CD4-positive, alpha-beta T cell treated with Interleukin-6 at 100 ng/mL for 8 hours (primary cell): ENCODE measurements around the gene NFX1.
"Not testable (repeated sequence)": the region's sequence is repeated elsewhere in the genome, so short reads cannot be mapped to it uniquely, and the experiment has no call there.

Source experiments
- DNase-seq: peaks from one replicate; pipeline ENCODE4 v3.0.0-alpha.2; 2020; ENCODE audit warnings: mixed read lengths, low spot score

The NFX1 gene

DNA sequence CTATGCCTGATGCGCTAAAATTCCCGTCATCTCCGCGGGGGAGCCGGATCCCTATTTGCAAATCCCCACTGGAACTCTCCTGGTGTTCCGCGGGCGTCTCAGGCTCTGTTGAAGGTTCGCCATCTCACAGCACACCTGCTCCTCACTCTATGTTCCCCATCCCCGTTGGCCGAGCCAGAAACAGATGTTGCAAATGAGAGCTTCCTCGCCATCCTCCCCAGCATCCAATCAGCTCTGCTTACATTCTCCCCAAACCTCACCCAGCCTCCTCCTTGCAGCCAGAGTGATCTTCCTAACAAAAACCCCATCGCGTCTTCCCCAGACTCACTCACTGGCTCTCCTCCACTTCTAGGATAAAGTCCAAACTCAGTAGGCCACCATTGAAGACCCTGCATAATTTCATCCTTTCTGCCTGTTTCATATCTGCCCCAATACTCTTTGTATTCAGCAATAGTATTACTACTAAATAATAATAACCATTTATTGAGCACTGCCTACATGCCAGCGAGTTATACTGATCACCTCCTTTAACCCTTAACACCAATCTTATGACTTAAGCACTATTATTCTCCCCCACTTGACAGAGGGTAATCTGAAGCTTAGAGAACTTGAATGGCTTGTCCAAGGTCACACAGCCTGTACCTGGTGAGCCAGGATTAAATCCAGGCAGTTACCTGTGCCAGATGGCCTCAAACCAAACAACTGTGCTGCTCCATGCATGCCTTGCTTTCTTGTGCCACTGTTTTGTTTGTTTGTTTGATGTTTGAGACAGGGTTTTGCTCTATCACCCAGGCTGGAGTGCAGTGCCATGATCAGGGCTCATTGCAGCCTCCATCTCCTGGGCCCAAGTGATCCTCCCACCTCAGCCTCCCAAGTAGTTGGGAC is 98.0 kb downstream of the NFX1 start:
- DNase-seq = no peak

DNA sequence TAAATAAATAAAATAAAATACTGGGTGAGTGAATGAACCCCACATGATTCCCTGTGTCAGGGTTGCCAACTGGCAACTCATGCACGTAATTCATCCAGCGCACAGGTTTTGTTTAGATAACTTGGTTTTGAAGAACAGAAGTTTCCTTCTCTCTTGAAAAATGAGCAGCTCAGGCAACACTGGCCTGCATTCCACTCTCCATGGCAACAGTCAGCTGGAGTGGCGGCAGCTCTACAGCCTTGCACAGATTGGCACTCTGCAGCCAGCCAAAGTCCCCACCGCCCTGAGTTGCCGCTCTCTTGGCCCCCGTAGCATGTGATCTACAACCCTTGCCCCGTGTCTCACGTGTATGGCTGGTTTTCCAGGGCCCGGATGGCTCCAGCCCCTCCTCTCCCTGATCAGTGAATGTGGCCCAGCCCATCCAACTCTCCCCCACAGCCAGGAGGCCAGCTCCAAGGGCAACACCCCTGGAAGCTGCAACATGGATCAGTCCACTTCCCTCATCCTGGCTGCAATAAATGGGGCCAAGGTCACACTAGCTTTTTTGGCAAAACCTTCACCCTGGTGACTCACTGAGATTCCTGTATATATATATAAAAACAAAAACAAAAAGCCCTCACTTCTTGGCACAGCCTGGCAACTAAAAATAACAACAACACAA is 100.9 kb downstream of the NFX1 start:
- not testable (repeated sequence) for DNase-seq

DNA sequence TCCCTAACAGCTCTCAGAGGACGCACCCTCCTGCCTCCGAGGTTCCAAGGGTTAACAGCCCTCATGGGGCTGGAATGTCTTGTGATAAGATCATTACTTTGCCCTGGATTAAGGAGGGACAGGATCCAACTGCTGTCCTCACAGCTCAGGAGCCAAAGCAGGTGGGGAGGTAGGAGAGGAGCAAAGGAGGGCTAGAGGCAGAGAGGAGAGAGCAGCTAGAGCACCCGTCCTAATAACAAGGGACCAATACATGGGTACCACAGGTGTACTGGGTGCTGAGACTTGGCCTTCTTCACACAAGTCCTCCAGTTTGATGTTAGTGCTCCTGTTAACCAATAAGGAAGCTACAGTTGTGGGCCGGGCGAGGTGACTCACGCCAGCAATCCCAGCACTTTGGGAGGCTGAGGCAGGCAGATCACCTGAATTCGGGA is 102.3 kb downstream of the NFX1 start:
- not testable (repeated sequence) for DNase-seq

DNA sequence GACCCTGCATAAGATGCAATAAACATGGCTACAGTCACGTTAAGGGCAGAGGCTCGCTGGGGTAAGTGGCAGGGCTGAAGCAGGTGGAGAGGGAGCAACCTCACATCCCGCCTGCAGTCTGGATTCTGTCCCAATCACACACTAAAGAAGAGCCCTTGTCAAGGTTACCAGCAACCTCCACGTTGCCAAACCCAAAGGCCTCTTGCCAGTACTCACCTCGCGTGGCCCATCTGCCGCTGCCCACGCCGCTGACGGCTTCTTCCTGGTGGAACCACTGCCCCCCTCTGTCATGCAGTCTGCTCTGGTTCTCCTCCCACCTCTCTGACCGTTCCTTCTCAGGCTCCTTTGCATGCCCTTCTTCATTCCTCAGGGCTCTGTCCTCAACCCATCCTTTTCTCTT is 103.3 kb downstream of the NFX1 start:
- no peak for DNase-seq

DNA sequence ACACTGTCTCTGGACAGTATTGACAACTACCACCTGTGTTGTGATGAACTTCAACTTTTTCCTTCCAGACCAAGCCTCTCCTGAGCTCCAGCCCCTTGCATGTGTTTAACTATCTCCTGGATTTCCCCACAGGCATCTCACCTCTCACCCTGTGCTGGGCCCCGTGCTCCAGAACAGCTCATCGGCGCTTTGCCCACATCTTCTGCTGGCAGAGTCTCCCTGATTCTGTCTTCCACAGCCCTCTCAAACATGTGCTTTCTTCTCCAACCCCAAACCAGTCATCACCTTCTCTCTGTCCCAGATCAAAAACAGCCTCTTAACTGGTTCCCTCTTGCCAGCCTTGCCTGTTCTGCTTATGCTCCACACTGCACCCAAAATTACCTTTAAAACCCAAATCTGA is 103.7 kb downstream of the NFX1 start:
- not testable (repeated sequence) for DNase-seq

DNA sequence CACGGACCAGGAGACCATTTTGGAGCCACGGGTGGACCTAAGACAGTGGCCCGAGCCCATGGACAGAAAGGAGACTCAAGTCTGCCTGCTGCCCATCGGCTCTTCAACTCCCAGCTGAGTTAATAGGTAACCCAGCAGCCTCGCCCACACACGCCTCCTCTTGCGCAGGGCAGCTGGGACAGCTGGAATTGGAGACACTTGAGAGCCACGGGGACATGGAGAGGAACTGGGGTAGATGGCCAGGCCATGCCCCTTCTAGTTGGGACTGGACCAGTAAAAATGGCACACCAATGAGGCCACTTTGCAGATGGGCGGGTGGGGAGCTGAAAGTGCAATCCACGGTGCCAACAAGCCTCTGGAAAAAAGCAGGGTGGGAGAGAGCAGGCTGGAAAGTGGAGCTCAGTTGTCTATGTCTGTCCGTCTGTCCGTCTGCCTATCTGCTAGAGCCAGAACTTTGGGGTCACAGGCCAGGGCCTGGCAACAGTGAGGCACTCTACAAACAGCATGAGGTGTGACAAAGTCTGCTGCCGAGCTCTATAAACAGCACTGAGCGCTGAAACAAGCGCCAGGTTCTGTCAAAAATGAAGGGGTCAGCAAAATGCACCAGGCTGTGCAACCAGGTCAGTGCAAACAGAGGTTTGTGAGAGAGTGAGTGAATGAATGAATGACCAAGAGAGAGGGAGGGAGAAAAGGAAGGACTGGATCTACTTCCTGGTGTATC is 105.0 kb downstream of the NFX1 start:
- not testable (repeated sequence) for DNase-seq

DNA sequence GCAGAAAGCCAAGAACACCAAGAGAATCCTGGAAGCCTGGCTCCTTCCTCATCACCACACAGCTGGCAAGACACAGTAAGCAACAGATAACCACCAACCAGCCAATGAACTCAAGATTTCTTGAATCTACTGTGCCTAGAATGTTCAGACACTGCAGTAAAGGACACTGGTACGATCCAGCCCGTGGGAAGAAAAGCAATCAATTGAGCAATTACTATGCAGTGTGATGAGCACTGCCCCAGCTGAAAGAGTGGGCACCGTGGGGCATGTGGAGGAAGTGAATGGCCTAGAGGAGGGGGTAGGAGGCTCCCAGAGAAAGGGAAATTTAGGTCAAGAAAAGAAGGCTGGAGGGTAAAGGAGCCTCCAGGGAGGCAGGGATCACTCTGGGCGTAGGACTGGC is 107.5 kb downstream of the NFX1 start:
- DNase-seq = not testable (repeated sequence)

DNA sequence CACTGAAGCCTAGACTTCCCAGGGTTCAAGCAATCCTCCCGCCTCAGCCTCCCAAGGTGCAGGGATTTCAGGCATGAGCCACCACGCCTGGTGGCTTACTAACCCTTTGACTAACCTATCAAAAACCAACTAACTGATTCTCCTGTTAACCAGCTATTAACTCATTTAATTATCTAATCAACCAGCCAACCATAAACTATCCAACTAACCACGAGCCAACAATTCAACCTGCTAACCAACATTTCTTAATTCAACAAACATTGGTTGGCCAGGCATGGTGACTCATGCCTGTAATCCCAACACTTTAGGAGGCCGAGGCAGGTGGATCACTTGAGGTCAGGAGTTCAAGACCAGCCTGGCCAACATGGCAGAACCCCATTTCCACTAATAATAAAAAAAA is 108.7 kb downstream of the NFX1 start:
- not testable (repeated sequence) for DNase-seq

DNA sequence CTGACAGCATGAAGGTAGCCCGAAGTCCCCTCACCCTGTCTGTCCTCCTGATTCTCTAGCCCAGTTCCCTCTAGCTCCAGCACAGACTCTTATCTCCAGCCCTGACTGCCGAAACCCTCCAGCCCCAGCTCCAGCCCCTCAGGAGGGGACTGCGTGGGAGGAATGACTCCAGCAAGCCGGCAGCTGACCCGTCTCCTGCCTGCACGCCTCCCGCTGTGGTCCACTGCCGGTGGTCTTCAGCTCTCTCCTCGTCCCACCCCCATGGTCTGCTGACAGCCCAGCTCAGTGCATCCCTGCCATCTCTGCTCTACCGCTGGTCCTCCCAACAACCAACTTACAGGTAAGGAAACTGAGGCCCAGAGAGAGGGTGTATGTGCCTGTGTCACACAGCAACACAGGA is 111.5 kb downstream of the NFX1 start:
- not testable (repeated sequence) for DNase-seq

DNA sequence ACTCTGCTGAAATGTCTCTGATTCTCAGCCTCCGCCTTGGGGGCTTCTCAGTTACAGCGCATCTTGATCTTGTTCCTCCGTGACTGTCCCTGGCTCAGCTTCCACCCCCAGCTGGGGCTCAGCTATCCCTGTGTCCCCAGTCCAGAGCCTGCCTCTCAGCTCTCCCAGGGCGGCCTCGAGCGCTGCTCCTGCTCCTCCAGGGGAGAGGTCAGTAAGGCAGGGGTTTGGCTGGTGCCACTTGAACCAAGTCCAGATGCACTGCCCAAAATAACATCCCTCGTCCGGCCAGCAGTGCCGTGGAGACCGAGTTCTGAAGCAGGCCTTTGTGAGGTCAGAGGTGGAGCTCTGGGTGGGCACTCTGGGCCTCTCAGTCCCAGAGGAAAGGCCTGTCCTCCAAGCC is 112.1 kb downstream of the NFX1 start, which contains the start of gene AQP7:
AQP7 (minus strand) TSS at position 198 of the 400 bp plus-strand sequence. CDS start 1,306 bp downstream, outside the sequence.
- not testable (repeated sequence) for DNase-seq

DNA sequence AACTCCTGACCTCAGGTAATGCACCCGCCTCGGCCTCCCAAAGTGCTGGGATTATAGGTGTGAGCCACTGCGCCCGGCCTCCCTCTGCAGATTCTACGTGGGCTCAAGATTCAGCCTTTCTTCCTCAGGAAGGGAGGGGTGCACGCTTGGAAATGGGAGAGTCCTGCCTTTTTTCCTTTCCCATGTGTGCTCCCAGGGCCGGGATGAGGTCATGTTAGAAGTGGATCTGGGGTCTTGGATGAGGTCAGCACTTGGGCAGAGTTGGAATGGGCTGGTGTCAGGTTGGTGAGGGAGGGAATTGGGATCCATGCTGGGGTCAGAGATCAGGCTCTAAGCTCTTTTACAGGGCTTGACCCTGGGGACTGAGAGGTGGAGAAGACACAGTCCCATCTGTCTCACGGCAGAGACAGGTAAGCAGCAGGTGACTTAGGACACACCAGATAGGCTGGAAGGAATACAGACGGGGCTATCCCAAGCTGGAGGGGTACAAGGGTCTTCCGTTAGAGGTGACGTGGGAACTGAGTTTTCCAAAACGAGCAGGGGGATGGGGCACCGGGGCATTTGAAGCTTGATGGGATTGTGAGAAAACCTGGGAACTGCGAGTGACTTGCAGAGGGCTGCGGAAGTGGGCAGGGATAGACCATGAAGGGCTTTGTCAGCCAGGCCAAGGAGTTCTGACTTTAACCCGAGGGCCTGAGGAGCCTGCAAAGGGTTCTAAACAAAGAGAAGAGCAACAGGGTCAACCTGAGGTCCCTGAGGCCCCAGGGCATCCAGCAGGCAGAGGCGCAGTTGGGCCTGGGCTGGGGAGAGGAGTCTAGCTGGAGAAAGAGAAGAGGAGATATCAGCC is 113.8 kb downstream of the NFX1 start:
- DNase-seq = no peak

DNA sequence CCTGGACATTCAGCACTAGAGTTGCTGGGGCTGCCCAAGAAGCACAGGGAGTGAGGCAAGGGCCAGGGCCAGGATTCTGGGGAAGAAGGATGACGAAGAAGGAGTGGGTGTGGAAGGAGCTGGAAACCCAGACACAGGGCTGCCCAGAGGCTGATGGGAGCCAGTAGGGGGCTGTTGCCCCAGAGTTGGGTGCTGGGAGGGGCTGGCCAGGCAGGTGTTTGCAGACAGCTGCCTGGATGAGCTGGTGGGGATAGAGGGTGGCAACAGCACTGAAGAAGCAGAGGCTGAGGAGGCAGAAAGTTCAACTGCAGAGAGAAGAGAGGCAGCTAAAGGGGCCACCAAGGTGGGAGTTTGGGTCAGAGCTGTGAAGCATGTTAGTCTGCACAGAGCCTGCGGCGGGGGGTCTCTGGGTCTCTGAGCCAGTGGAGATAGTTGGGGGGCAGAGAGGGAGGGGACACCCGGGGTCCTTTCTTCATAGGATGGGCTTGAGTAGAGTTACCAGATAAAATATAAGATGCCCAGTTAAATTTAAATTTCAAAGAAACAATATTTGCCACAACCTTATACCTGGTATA is 114.6 kb downstream of the NFX1 start:
- no peak for DNase-seq

DNA sequence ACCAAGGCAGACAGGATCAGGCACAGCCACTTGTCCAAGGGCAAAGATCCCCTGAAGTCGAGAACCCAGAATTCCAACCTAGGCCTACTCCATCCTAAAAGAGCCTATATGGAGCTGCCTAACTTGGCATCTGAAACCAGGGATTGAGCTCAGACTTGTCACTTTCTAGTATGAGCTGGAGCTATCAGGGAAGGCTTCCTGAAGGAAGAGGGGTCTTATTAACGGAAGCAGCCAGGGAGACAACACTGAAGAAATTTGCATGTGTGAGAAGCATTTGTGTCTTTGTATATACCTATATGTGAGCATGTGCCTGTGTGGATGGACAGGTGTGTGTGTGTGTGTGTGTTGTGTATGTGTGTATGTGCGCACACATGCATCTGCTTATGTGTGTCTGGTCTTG is 116.7 kb downstream of the NFX1 start:
- DNase-seq = no peak

DNA sequence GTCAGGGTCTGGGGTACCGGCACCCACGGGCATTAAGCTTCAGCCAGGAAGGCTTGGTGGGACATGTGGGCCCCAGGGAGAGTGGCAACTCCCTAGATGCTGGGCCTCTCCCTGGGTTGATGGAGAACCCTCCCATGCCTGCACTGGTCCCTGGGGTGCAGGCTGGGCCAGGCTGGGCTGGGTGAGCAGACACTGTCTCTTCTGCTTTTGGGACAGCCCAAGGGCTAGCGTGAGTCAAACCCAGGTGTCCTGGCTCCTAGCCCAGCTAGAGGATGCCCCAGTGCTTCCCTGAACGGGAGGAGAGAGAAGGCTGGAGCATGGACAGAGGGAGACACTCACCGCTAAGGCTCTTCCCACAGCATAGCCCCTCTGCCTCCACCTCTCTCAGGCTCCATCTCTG is 117.8 kb downstream of the NFX1 start:
- no peak for DNase-seq

DNA sequence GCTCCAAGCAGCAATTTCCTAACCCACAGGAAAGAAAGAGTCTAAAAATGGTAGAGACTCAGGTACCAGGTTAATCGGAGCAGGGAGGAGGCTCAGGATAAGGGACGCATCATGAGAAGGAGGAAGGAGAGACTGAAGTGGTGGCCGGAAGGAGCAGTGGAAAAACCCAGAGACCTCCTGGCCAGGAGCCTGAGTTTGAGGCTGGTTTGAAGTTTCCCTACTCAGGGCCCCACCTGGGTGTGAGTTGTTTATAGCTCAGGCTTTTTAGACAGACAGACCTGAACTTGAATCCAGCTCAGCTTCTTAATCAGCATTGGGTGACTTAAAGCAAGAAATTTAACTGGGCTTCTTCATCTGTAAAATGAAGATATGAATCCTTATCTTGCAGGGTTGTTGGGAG is 124.0 kb downstream of the NFX1 start:
- no peak for DNase-seq

DNA sequence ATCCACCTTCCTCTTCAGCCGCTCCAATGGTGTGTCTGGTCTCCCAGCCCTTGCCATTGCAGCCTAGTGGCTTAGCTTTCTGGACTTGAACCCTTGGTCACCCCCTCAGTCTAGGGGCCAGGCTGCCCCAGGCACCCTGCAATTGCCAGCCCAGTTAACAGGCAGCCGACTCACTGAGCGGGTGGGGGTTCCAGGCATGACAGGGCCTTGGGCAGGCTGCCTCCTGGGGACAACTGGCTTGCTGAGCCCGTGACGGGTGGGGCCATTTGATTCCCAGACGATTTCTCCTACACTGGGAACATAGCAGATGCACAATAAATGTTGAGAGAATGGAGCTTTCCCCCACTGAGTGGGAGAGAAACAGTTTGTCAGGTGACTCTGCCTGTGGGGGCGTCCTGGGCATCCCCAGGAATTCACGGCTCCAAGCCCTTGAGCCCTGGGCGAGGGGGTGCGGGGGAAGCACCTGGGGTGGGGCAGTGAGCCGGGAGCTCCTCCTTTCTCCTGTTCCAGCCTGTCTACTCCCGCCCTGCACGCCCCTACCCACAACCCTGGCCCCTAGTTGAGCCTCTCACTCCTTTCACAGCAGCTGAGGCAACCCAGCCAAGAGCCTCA is 124.7 kb downstream of the NFX1 start:
- DNase-seq = no peak

DNA sequence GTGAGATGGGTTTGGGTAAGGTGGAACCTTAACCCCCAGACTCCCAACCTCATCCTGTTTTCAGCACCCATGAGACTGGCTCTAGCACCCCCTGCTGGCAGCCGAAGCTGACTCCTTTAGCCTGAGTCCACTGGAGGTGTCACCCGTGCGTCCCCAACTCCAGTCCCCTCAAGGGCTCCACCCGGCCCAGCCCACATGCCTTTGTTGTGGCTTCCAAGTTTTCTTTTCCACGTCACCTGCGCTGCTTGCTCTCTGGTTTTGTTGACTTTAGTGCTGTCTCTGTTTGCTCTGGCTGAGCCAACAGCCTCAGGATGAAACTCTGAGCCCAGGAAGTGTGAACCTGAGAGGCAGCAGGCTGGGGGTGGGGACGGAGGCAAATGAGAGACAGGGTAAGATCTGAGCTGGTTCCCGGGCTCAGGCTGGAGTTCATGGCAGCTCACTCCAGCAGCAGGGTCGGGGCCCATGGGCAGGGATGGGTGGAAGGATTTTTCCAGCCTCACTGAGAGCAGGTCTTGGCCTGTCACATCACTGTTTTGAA is 125.3 kb downstream of the NFX1 start:
- peak; percentile 93 for DNase-seq

DNA sequence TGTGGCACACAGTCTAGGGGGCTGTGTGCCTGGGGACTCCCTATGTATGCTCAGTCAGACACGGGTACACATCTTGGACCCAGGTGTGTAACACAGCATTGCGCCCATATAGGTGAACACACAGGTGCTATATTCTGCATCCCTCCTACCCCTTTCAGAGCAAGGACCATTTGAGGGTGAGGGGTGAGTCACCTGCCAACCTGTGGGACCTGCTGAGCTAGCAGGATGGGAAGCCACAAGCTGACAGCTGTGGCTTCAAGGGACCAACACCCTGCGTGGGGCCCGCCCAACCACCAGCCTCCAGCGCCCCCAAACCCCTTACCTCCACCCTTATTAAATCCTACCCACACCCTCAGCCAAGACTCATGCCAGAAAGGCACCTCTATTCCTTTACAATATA is 126.7 kb downstream of the NFX1 start:
- peak; percentile 65 for DNase-seq

DNA sequence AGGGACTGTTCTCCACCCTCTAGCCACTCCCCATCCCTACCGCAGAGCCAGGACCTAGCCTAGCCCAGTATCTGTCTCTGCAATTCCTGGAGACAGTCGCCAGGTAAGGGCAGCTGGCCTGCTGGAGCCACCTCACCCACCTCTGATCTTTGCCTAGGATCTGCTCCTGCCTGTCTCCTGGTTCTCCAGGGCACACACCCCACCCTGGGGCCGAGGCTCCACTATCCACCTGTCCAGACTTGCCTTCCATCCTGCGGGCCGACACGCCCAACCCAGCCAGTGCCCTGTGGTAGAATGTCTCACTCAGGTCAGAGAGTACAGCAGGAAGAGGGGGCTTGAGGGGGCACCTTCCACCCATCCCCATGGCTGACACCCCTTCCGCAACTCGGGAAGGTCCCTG is 127.8 kb downstream of the NFX1 start:
- DNase-seq = no peak

DNA sequence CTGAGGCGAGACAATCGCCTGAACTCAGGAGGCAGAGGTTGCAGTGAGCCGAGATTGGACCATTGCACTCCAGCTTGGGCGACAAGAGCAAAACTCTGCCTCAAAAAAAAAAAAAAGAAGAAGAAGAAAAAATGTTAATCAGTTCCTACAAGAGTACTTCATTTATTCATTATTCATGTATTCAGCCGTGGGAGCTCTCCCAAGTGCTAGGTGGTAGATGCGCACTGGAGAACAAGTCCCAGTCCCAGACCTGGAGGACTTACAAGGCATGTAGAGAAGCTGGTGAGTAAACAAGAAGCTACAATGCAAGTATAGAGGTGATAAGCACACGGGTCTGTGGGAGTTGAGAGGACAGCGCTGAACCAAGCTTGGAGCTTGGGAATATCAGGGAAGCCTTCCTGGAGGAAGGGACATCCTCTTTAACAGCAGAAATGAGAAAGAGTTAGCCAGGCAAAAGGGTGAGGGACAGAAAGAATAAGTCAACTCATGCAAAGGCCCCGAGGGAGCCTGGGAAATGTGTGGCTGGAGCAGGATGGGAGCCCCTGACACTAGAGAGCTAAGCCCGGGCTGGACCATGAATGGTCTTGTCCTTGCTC is 129.5 kb downstream of the NFX1 start:
- DNase-seq = no peak
